Colonic mucosa (tissue), 4 donors: ENCODE results near the gene IKBKG. TPM values are rescaled to one million over a fixed set of nuclear protein-coding genes. Genes with fewer than 3 reads are reported as not detected.
"Not testable (repeated sequence)": the region's sequence is repeated elsewhere in the genome, so short reads cannot be mapped to it uniquely, and the experiment has no call there.

ENCODE experiments used
- DNase-seq: peaks from one replicate; pipeline ENCODE4 v3.0.0-alpha.2; 2020
- H3K27ac ChIP-seq: fragments of 200-600 bp; one replicate; pipeline ENCODE4 v1.8.0; 2021
- H3K27me3 ChIP-seq: fragments of 200-600 bp; one replicate; pipeline ENCODE4 v1.8.0; 2021
- H3K36me3 ChIP-seq: fragments of 200-600 bp; one replicate; pipeline ENCODE4 v1.8.0; 2021
- H3K4me1 ChIP-seq: fragments of 200-600 bp; one replicate; pipeline ENCODE4 v1.8.0; 2021; ENCODE audit warnings: mild to moderate bottlenecking
- H3K4me3 ChIP-seq: fragments of 200-600 bp; one replicate; pipeline ENCODE4 v1.8.0; 2021
- H3K9ac ChIP-seq, 2 donors: one replicate each; pipeline ENCODE4 v1.7.0; 2013; ENCODE audit warnings: control low read depth in 2 of 2, low read depth in 2 of 2, low read length in 2 of 2
- H3K9me3 ChIP-seq: fragments of 200-600 bp; one replicate; pipeline ENCODE4 v1.8.0; 2021
- intact Hi-C: fragments of 100-400 bp; cut with DNase I; formaldehyde crosslinking; loops from one replicate; pipeline ENCODE4 v1.14.1; 2022
- total RNA-seq, 2 donors: library from RNA; stranded (reverse); fragmentation: NEBNext Ultra II Directional in 1 of 2; extraction: Animal tissue kit (Norgen Biotek cat#: 25700) in 1 of 2; gene quantifications; one replicate each; pipeline ENCODE4 v1.2.1, GENCODE V29; 2021
- TF ChIP-seq, protein P1 (sequence below): fragments of 200-600 bp; IDR thresholded peaks from one replicate; pipeline ENCODE4 v1.8.0; 2022; ENCODE audit warnings: antibody characterized with exemption, mild to moderate bottlenecking
- donor health status: healthy.
- donor health status: DM: no; HTN: no; CAD: no.
- donor health status: DM: no; HTN: no; CAD: no.

Gene IKBKG
- 10 to 100 TPM; 20.6 to 28.4 TPM for total RNA-seq

DNA sequence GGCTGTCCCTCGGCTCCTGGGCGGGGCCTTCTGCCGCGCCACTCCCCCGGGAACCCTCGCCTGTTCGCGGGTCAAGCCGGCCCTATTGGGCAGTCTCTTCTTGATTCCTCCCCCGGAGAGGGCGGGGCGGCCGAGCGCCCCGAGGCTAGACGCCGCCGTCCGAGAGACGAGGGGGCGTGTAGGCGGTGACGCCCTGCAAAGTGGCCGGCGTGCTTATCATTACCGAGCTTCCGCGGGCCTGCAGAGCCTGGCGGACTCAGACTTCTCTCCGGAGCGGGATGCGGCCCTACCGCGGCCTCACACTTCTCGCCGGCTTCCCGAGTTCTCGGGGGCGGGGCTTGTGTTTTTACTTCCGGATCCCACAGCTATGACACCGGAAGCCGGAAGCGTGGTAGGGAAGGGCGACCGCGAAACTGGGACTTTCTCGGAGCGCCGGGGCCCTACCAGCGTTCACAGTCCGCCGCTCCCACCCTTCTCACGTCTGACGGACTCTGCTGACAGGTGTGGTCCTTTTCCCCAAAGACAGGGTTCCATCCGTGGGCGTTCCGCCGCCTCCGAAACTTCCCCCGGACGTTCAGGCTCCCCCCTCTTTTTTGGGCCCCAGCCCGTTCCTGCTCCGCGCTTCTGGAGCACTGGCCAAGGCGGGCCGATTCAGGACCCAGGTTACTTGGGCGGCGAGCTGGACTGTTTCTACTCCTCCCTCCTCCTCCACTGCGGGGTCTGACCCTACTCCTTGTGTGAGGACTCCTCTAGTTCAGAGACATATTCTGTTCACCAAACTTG, at the start of gene IKBKG:
IKBKG (plus strand) TSS at position 376 of the 783 bp plus-strand sequence. CDS start 4,383 bp downstream, outside the sequence.
- peak within 1 kb of the TSS; percentile 60 to 79 for H3K9ac ChIP-seq
- no peaks in the 10 kb centered on the region for H3K4me1 ChIP-seq
- intact Hi-C loops = no loop called here

GRCh38 chrX:154501423-154501822, 46.0 kb upstream of the IKBKG start:
- H3K9me3 ChIP-seq, H3K4me3 ChIP-seq, H3K27me3 ChIP-seq, H3K27ac ChIP-seq, H3K9ac ChIP-seq, DNase-seq, intact Hi-C loops, H3K36me3 ChIP-seq, H3K4me1 ChIP-seq: not testable (repeated sequence)

More for the DNA sequence above, at the start of gene IKBKG:
- no peaks in the 10 kb centered on the region for H3K27me3 ChIP-seq
- no peaks in the 10 kb centered on the region for H3K36me3 ChIP-seq
- peak within 1 kb of the TSS; percentile 58 for H3K4me3 ChIP-seq
- DNase-seq = peak; percentile 86
- TF ChIP-seq, protein P1, sequence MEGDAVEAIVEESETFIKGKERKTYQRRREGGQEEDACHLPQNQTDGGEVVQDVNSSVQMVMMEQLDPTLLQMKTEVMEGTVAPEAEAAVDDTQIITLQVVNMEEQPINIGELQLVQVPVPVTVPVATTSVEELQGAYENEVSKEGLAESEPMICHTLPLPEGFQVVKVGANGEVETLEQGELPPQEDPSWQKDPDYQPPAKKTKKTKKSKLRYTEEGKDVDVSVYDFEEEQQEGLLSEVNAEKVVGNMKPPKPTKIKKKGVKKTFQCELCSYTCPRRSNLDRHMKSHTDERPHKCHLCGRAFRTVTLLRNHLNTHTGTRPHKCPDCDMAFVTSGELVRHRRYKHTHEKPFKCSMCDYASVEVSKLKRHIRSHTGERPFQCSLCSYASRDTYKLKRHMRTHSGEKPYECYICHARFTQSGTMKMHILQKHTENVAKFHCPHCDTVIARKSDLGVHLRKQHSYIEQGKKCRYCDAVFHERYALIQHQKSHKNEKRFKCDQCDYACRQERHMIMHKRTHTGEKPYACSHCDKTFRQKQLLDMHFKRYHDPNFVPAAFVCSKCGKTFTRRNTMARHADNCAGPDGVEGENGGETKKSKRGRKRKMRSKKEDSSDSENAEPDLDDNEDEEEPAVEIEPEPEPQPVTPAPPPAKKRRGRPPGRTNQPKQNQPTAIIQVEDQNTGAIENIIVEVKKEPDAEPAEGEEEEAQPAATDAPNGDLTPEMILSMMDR = no peak
- H3K9me3 ChIP-seq = no peaks in the 10 kb centered on the region
- H3K27ac ChIP-seq = peak within 1 kb of the TSS; percentile 91

- TF ChIP-seq, protein P1 = no peak
- no peak for DNase-seq
- Histone ChIP-seq H3K27me3 (no peaks in the 10 kb centered on the region), H3K36me3 (no peaks in the 10 kb centered on the region), H3K4me1 (no peaks in the 10 kb centered on the region), H3K27ac (no peak overlapping the region), H3K9ac (no peak overlapping the region), H3K9me3 (no peaks in the 10 kb centered on the region), H3K4me3 (no peak overlapping the region)
- intact Hi-C loops = no loop called here
Observed at GRCh38 chrX:154502098-154502497, 45.3 kb upstream of the IKBKG start.

GRCh38 chrX:154502989-154503388, 44.4 kb upstream of the IKBKG start:
- H3K36me3 ChIP-seq = no peaks in the 10 kb centered on the region
- no peaks in the 10 kb centered on the region for H3K4me1 ChIP-seq
- H3K27ac ChIP-seq = no peak overlapping the region
- no peak overlapping the region for H3K9ac ChIP-seq
- H3K27me3 ChIP-seq = no peaks in the 10 kb centered on the region
- TF ChIP-seq, protein P1 = no peak
- DNase-seq = no peak
- H3K9me3 ChIP-seq = no peaks in the 10 kb centered on the region
- intact Hi-C loops = no loop called here
- no peak overlapping the region for H3K4me3 ChIP-seq

GRCh38 chrX:154505734-154506133, 41.7 kb upstream of the IKBKG start:
- DNase-seq = no peak
- H3K9ac ChIP-seq = no peak overlapping the region
- H3K4me1 ChIP-seq = no peaks in the 10 kb centered on the region
- TF ChIP-seq, protein P1 = no peak
- no peak overlapping the region for H3K27ac ChIP-seq
- H3K9me3 ChIP-seq = no peaks in the 10 kb centered on the region
- no peaks in the 10 kb centered on the region for H3K27me3 ChIP-seq
- H3K36me3 ChIP-seq = no peaks in the 10 kb centered on the region
- intact Hi-C loops = no loop called here
- H3K4me3 ChIP-seq = no peak overlapping the region
